GM18870 (cell line): ENCODE data around the gene WWOX.
A peak's percentile ranks its signal among the peaks of the same experiment; 100 is the strongest.

Source experiments
- ATAC-seq: cut with Tn5 transposase; IDR thresholded peaks from one replicate; pipeline ENCODE4 v1.9.1; 2021; ENCODE audit warnings: moderate library complexity; ENCODE audit not compliant: unreplicated experiment

Gene WWOX

DNA sequence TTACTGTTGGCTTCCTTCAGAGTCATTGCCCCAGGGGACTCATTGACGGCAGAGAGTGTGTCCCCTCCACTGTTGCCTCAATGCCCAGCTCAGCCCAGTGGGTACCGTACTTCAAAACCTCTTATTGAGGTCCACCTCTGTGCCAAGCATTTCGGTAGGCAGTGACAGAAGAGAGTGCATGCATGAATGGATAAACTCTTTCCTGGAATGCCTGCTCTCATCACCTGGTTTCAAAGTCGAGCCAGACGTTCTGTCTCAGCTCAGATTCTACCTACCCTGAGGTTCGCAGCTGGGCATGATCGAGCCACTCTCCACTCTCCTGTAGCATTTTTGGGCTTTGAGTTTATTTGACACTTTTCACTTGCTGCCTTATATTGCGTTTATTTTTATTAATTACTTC lies 854.1 kb downstream of the WWOX start:
- no peak for ATAC-seq

- ATAC-seq = no peak
These were observed 855.8 kb downstream of the WWOX start for GRCh38 chr16:78955206-78955605.

DNA sequence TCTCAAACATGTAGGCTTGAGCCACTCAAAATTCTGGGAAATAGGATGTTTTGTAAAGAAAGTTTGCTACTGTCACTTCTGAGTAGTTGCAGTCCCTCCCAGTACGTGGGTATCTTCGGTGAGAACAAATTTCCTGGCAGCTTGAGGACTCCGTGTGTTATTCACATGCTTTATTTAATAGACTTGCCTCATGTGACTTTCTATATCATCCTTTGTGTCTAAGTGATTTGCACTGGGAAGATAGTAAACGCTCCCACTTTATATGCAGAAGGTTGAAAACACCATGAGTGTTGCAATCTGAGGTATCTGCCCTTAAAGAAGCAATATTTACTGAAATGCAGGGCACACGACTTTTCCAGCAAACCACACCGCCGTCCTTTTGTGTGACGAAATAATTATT lies 857.4 kb downstream of the WWOX start:
- no peak for ATAC-seq

- no peak for ATAC-seq
These were observed 858.1 kb downstream of the WWOX start for GRCh38 chr16:78957317-78958100.

DNA sequence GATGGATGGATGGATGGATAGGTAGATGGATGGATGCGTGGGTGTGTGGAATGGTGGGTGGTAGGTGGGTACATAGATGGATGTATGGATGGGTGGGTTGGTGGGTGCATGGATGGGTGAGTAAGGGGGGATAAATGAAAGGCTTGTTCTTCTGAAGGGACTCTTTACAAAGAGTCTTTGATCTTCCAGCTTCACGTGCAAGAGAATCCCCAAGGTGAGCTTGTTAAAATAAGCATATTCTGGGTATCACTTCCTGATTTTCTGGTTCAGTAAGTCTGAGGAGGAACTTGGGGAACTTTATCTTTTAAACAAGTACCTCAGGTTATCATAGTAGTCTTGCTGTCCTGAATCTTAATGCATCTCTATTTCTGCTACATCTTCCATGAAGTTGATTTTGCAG lies 862.0 kb downstream of the WWOX start:
- ATAC-seq = peak; percentile 36

- peak; percentile 92 for ATAC-seq
These were observed 863.0 kb downstream of the WWOX start for GRCh38 chr16:78962457-78962929.

DNA sequence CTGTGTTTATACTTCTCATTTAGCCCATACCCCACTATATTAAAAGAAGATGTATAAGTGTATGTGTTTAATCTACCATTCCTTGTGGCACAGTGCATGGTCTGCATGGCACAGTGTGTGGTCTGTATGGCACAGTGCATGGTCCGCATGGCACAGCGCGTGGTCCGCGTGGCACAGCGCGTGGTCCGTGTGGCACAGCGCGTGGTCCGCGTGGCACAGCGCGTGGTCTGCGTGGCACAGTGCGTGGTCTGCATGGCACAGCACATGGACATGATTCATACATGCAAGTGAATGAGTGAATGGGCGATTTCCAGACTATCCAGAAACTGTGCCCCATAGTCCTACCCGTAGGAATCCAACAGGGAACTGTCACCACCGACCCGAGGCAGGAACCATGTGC lies 868.5 kb downstream of the WWOX start:
- no peak for ATAC-seq

DNA sequence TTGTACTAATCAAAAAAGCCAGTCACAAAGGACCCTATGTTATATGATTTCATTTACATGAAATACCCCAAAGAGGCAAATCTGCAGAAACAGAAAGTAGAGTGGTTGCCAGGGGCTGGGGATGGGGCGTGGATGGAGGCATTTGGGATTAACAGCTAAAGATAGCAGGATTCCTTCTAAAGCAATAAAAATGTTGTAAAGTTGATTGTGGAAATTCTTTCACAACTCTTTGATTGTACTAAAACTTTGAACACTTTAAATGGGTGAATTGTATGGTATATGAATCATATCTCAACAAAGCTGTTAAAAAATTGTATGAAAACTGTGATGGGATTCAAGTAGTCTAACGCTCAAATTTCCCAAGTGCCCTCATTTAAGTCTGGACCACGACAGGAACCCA lies 870.3 kb downstream of the WWOX start:
- ATAC-seq = no peak

DNA sequence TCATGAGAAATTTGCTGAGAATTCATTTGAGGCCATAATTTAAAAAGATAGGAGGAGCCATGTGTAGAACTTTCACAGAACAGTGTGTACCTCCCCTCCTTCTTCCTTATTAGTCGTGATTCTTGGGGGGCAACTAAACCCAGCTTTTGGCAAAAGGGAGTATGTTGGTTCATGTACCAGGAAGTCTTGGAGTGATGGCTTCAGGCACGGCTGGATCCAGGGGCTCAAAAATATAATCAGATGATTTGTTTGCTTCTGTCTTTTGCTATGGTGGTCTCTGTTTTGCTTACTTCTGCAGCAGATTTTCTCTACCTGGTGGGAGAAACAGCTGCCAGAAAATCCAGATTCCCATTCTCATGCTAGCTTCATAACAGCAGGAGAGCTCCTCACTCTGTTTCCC lies 871.2 kb downstream of the WWOX start:
- no peak for ATAC-seq

DNA sequence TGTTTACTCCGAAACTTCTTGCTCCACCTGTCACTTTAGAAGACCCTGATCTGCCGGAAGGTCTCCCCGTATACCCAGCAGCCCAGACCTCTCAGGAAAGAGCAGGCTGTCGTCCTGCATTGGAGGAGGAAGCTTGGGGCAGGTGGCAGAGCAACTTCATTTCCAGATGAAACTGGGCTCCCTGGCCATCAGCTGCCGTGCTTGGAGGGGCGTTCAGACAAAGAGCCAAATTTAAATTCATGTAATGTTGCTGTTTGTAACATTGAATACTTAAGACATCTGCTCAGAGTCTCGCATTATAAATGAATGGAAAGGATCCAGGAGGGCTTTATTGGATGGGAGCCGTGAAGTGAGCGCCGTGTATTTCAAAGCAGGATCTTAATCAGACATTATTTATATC lies 872.6 kb downstream of the WWOX start:
- ATAC-seq = no peak

- ATAC-seq = no peak
These were observed 873.5 kb downstream of the WWOX start for GRCh38 chr16:78972986-78973385.

- ATAC-seq = no peak
These were observed 876.8 kb downstream of the WWOX start for GRCh38 chr16:78976212-78976611.

- ATAC-seq = no peak
These were observed 881.4 kb downstream of the WWOX start for GRCh38 chr16:78980825-78981224.

DNA sequence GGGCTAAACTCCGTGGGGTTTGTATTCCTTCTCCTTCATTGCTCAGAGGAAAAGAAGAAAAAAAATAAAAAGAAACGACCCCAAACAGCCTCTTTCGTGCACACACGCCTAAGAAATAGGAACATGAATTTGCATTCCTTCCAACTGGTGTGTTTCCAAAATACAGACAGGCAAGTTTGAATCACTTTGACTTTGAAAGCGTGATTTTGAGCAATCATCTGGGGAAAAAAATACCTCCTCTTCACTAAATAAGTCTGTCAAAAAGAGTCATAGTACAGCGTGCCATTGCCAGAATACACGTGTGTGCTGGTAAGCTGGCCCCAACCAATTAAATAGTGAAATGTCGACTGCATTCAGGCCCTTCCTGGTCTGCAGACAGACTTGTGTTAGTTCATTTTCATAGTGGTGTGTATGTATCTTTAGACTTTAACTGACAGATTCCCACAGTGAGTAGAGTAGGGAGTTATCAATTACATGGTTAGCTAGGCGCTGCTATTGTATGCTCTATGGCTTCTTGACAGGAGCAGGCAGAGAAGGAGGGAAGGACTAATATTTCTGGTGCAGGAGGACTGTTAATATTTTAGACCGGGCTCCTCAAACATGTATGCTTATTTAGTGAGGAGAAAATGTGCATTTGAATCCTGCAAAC lies 882.8 kb downstream of the WWOX start:
- no peak for ATAC-seq

- ATAC-seq = no peak
These were observed 884.9 kb downstream of the WWOX start for GRCh38 chr16:78984324-78984723.

GRCh38 chr16:78984887-78985464 lies 885.5 kb downstream of the WWOX start:
- ATAC-seq = no peak

GRCh38 chr16:78985716-78986605 lies 886.5 kb downstream of the WWOX start:
- ATAC-seq = no peak

DNA sequence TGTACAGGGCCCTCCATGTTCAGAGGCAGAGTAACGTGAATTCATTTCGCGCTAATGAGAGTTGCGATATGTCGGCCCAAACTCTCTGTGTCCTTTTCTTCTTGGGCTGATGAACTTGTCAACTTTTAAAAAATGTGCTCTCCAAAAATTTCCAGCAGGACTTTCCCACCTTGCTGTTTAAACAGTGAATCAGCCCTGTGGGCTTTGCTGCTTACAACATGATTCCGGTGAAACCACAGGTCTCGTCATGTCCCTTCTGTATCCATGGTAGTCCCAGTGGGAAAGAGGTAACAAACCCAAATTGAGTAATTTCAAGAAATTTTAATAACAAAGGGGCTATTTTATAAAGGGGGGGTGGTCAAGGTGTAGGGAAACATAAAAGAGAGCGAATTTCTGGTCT lies 888.2 kb downstream of the WWOX start:
- no peak for ATAC-seq

DNA sequence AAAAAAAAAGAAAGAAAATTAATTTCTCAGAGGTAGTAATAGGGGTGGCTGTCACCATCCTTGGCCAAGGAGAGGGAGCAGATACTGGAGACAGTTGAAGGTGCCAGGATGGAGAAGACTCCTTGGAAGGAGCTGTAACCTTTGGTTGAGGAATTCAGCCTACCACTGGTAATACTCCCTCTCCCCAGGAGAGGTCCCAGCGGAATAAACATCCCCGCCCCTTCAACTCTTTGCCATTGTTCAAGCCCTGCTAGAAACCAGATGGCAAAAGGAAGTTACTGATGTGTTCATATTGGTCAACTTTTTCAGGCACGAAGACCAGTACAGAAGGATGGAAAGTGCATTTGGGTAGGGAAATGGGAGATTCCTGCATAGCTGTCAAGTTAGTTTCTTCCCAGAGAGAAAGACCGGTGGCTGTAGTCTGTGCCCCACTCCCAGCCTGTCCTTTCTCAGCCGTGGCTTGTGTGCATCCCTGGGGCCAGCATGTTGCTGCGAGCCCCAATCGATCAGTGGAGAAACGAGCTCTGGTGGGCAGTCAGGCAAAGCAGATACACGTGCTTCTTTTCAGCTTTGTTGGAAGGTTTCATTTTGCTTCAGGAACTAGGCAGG lies 889.0 kb downstream of the WWOX start:
- ATAC-seq = no peak

DNA sequence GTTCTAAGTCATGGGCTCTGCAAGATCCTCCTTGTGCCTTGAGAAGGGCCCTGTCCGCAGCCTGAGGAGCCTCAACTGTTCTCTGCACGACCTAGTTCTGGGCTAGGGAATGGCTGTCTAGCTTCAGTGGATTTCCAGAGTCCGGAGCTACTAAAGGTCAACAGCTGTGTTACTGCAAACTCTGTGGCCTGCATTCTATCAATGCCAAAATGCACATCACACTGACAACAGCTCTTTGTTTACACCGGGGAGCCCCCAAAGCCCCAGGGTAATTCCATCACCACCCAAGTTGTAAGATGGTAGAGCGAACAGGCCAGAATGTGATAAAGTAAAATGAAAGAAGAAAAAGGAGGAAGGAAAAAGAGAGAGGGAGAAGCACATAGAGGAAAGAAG lies 890.9 kb downstream of the WWOX start:
- ATAC-seq = no peak

- no peak for ATAC-seq
These were observed 892.5 kb downstream of the WWOX start for GRCh38 chr16:78992001-78992400.
